K562 (cell line): Measurements from ENCODE around the gene SLC44A5. TPM values are rescaled to one million over a fixed set of nuclear protein-coding genes. Genes with fewer than 3 reads are reported as not detected.

Experiments used
- DDX20 ChIP-seq: fragments of 450-650 bp; IDR thresholded peaks from 2 replicates; pipeline ENCODE4 v1.6.1; 2016; ENCODE audit warnings: missing genetic modification characterization, low read depth, mild to moderate bottlenecking, missing compliant biosample characterization, moderate library complexity
- FOXA3 ChIP-seq, 2 experiments: fragments of 450-650 bp in 1 of 2; sonication (generic) in 1 of 2; formaldehyde crosslinking; IDR thresholded peaks in 1 of 2; conservative IDR thresholded peaks in 1 of 2; 2 replicates each; pipeline versions ENCODE4 v1.4.0 to v1.8.0; 2020 to 2022; ENCODE audit warnings: mild to moderate bottlenecking in 2 of 2, missing genetic modification reagents in 1 of 2
- GATAD2B ChIP-seq: fragments of 450-650 bp; IDR thresholded peaks from 2 replicates; pipeline ENCODE4 v1.6.1; 2017; ENCODE audit warnings: mild to moderate bottlenecking, borderline replicate concordance
- GTF2F1 ChIP-seq: IDR thresholded peaks from 2 replicates; pipeline ENCODE4 v1.6.1; 2011; ENCODE audit warnings: low read depth, low read length, improper control_type of control experiment
- HES1 ChIP-seq: fragments of 450-650 bp; IDR thresholded peaks from 2 replicates; pipeline ENCODE4 v1.6.1; 2016; ENCODE audit warnings: low read depth, mild to moderate bottlenecking, moderate library complexity
- NKRF ChIP-seq: fragments of 450-650 bp; IDR thresholded peaks from 2 replicates; pipeline ENCODE4 v1.6.1; 2016; ENCODE audit warnings: borderline replicate concordance
- SETDB1 ChIP-seq: IDR thresholded peaks from one replicate; pipeline ENCODE4 v1.6.1; 2012; ENCODE audit warnings: low read length, control low read depth, inconsistent platforms
- SMAD3 ChIP-seq: fragments of 450-650 bp; formaldehyde crosslinking; conservative IDR thresholded peaks from 2 replicates; pipeline ENCODE4 v1.4.0; 2020; ENCODE audit warnings: mild to moderate bottlenecking
- TCF3 ChIP-seq: sonication (generic); formaldehyde crosslinking; IDR thresholded peaks from 2 replicates; pipeline ENCODE4 v1.4.0; 2020; ENCODE audit warnings: mild to moderate bottlenecking, missing genetic modification reagents
- TFAM ChIP-seq: fragments of 250-450 bp; sonication (Bioruptor Pico); conservative IDR thresholded peaks from 2 replicates; pipeline ENCODE4 v1.5.0; 2021; ENCODE audit warnings: mild to moderate bottlenecking, moderate library complexity
- TSHZ1 ChIP-seq: fragments of 250-450 bp; sonication (Bioruptor Pico); IDR thresholded peaks from 2 replicates; pipeline ENCODE4 v1.4.0; 2020; ENCODE audit warnings: mild to moderate bottlenecking, moderate library complexity
- USF2 ChIP-seq: sonication (generic); formaldehyde crosslinking; IDR thresholded peaks from 2 replicates; pipeline ENCODE4 v1.5.0; 2020; ENCODE audit warnings: missing genetic modification reagents
- ZNF165 ChIP-seq: fragments of 250-450 bp; sonication (Bioruptor Pico); IDR thresholded peaks from 2 replicates; pipeline ENCODE4 v1.4.0; 2020; ENCODE audit warnings: borderline replicate concordance
- ZNF511 ChIP-seq: sonication (generic); formaldehyde crosslinking; IDR thresholded peaks from 2 replicates; pipeline ENCODE4 v1.8.0; 2022; ENCODE audit warnings: mild to moderate bottlenecking, missing genetic modification reagents
- ZNF57 ChIP-seq: fragments of 450-650 bp; formaldehyde crosslinking; IDR thresholded peaks from 2 replicates; pipeline ENCODE4 v1.4.0; 2020; ENCODE audit warnings: mild to moderate bottlenecking, moderate library complexity
- ZNF592 ChIP-seq: fragments of 450-650 bp; IDR thresholded peaks from 2 replicates; pipeline ENCODE4 v1.6.1; 2017; ENCODE audit warnings: antibody characterized with exemption, mild to moderate bottlenecking
- ZNF780A ChIP-seq: fragments of 250-450 bp; sonication (Bioruptor Pico); IDR thresholded peaks from 2 replicates; pipeline ENCODE4 v1.5.0; 2021; ENCODE audit warnings: mild to moderate bottlenecking
- polyA plus RNA-seq, 8 experiments: library from polyadenylated mRNA; depleted of rRNA in 4 of 8; stranded (reverse) in 5 of 8; unstranded in 3 of 8; fragments of >200 nt; fragmentation: Nextera tagmentation in 2 of 8; fragmentation: Illumina TruSeq in 1 of 8; extraction: Ambion mirVana in 2 of 8; extraction: Trizol in 1 of 8; gene quantifications; 2 replicates each; pipeline versions ENCODE4 v1.2.1 to v1.2.3, GENCODE V29; 2011 to 2014; ENCODE audit warnings: inconsistent platforms in 1 of 8, missing spikeins in 1 of 8
- total RNA-seq, 7 experiments: library from RNA; depleted of rRNA in 6 of 7; stranded (reverse); fragments of >200 nt in 6 of 7; fragmentation: Illumina TruSeq in 2 of 7; extraction: Trizol in 2 of 7; gene quantifications; 2 replicates each; pipeline versions ENCODE4 v1.2.1 to v1.2.3, GENCODE V29; 2011 to 2021; ENCODE audit warnings: low replicate concordance in 1 of 7

SLC44A5 gene
- total and polyA plus RNA-seq, 9 of the 15 experiments (the other 6 are each of a cell fraction or from before 2014, with no cell fraction given) = 1.2 to 10.1 (median 3.2) TPM

- TF ChIP-seq DDX20 (tag) = no peak
- no peak for TF ChIP-seq GTF2F1
- TF ChIP-seq ZNF165 (CRISPR knock-in tag) = no peak
- TF ChIP-seq USF2 (CRISPR knock-in tag) = no peak
- no peak for TF ChIP-seq ZNF57 (CRISPR knock-in tag)
- no peak for TF ChIP-seq HES1
- TF ChIP-seq GATAD2B = no peak
- no peak for TF ChIP-seq ZNF592
- peak; percentile 55; the same call in 1 of the 2 replicates for TF ChIP-seq TCF3
- TF ChIP-seq SMAD3 (CRISPR knock-in tag) = no peak
- TF ChIP-seq TFAM (CRISPR knock-in tag) = no peak
- TF ChIP-seq TSHZ1 (CRISPR knock-in tag) = no peak
- no peak for TF ChIP-seq SETDB1
- no peak for TF ChIP-seq NKRF
- no peak for TF ChIP-seq ZNF780A (CRISPR knock-in tag)
- TF ChIP-seq ZNF511 (CRISPR knock-in tag) = no peak
- TF ChIP-seq FOXA3 (CRISPR knock-in tag; conservative IDR thresholded peaks at IDR 0.05 in 1 of 2, IDR thresholded peaks at IDR 0.05 in 1 of 2) = no peak
Measured at GRCh38 chr1:75412616-75413015, 198.3 kb downstream of the SLC44A5 start (continued).
